GM18519 (cell line): ENCODE data around the gene KLK4.

ENCODE experiments used
- ATAC-seq: cut with Tn5 transposase; IDR thresholded peaks from one replicate; pipeline ENCODE4 v1.9.1; 2021; ENCODE audit warnings: mild to moderate bottlenecking, moderate library complexity; ENCODE audit not compliant: unreplicated experiment, low FRiP score

KLK4 gene, protein sequence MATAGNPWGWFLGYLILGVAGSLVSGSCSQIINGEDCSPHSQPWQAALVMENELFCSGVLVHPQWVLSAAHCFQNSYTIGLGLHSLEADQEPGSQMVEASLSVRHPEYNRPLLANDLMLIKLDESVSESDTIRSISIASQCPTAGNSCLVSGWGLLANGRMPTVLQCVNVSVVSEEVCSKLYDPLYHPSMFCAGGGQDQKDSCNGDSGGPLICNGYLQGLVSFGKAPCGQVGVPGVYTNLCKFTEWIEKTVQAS

GRCh38 chr19:50911206-50912101, at the start of gene KLK4:
TSS of gene KLK4 (minus strand) at chr19:50911395. CDS start at chr19:50910738, 657 bp downstream.
- no peak for ATAC-seq

DNA sequence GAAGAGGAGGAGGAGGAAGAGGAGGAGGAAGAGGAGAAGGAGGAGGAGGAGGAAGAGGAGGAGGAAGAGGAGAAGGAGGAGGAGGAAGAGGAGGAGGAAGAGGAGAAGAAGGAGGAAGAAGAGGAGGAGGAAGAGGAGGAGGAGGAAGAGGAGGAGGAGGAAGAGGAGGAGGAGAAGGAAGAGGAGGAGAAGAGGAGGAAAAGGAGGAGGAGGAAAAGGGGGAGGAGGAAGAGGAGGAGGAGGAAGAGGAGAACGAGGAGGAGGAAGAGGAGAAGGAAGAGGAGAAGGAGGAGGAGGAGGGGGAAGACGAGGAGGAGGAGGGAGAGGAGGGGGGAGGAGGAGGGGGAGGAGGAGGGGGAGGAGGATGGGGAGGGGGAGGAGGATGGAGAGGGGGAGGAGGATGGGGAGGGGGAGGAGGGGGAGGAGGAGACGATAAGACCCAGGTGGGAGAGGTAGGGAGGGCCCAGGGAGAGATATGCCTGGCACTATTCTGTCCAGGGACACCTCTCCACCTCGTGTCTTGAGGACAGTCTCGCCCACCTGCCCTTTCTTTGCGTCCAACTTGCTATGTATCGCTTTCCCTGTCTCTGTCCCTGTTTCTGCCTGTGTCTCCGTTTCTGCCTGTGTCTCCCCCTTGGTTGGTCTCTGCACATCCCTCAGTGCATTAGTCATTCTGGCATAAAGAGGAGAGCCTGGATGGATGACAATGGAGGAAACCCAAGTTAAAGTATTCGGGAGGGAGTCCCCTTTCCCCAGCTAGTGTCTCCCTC, 48.7 kb upstream of the KLK4 start:
- ATAC-seq: no peak

DNA sequence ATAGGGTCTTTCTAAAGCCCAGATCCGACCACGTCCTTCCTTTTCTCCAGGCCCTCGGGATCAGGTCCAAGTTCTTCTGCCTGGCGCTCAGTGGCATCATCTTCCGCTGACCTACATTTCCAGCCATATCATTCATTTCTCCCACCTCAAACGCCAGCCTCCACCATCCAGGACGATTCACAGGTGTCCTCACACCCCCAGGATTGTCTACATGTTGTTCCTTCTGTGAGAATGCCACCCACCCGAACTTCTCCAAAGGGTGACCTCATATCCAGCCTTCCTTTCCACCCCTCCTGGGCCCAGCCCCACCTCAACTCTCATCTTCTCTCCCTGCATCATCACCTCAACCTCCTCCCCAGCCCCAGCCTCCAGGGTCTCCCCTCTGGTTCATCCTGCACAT, 46.4 kb upstream of the KLK4 start:
- ATAC-seq: no peak

DNA sequence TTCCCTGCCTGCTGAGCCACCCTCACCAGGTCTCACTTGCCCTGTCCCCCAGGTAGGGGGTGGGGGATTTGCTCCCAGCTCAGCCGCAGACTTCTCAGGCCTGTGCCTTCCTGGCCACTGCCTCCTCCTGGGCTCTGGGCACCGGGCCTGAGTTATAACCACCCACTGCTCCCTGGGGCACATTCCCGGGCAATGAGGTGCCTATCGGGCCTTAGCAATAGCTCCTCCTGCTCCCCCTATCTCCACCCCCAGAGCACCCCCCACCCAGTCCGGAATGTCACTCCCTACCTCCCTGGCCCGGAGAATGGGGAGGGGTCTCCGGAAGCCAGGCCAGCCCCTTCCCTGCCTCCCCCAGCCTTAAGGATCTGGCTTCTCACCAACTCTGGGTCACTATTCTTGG, 41.7 kb upstream of the KLK4 start, which contains the start of gene KLK5:
KLK5 (minus strand) TSS at position 129 of the 400 bp plus-strand sequence. CDS start 381 bp downstream, outside the sequence.
- ATAC-seq: no peak

DNA sequence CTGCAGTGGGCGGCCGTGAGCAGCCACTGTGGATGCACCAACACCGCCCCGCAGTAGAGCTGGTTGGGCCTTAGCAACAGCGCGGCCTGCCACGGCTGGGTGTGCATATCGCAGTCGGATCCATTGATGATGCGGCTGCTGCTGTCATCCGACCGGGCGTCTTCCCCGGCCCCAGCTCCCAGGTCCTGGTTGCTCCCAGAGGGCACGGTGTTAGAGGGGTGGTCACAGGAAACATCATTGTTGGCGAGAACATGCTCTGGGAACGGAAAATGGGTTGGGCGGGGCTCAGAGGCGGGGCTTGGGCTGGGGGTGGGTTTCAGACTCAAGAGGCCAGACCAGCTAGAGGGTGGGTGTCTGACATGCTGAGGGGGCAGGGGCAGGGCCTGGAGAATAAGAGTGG, 38.7 kb upstream of the KLK4 start:
- ATAC-seq: no peak

DNA sequence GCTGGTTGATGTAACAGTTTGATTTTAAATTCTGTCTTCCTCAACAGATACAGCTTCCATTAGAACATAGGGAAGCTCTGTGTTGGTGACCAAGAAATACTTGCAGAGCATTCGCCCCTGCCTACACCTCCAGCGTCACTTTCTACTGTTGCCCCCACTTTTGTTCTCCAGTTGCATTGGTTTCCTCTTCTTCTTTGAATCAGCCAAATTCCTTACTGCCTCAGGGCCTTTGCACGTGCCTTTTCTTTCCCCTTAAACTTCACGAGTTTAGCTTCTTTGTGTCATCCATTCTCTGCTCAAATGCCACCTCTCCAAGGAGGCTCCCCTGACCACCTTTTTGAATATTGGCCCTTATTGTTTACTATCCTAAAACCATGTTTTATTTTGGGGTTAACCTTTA, 35.9 kb upstream of the KLK4 start:
- no peak for ATAC-seq

DNA sequence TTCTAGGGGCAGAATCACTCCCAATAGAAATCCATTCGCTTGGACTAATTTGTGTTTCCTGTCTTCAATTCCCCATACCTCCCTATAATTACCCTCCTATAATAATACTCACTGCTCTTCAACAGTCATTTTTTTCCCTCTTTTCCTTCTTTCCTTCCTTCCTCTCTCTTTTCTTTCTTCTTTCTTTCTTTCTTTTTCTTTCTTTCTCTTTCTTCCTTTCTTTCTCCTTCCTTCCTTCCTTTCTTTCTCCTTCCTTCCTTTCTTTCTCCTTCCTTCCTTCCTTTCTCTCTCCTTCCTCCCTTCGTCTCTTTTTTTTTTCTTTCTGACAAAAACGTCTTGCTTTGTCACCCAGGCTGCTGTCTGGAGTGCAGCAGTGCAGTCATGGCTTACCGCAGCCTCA, 33.6 kb upstream of the KLK4 start:
- no peak for ATAC-seq

GRCh38 chr19:50943074-50943828, 32.1 kb upstream of the KLK4 start:
- ATAC-seq: no peak

GRCh38 chr19:50939596-50939995, 28.4 kb upstream of the KLK4 start:
- no peak for ATAC-seq

- no peak for ATAC-seq
Measured at GRCh38 chr19:50933640-50934039, 22.4 kb upstream of the KLK4 start.

GRCh38 chr19:50932690-50933083, 21.5 kb upstream of the KLK4 start:
- ATAC-seq: no peak

GRCh38 chr19:50932018-50932689, 21.0 kb upstream of the KLK4 start:
- ATAC-seq: no peak

- ATAC-seq: no peak
Measured at GRCh38 chr19:50931023-50931422, 19.8 kb upstream of the KLK4 start.

DNA sequence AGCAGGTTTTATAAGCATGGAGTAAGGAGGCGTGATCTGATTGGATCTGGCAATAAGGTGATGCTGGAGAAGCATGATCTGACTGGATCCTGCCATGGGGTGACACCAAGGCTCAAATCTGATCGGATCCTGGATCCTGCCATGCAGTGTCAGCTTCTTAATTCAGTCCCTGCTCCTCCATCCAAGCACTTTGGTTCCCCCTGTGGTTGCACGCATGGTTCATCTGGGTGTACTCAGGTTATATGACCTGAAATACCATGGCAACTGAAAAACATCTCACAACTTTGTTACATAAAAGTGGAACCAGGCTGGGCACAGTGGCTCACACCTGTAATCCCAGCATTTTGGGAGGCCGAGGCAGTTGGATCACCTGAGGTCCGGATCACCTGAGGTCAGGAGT, 17.6 kb upstream of the KLK4 start:
- no peak for ATAC-seq

- ATAC-seq: no peak
Measured at GRCh38 chr19:50926144-50926543, 14.9 kb upstream of the KLK4 start.

GRCh38 chr19:50925734-50926133, 14.5 kb upstream of the KLK4 start:
- no peak for ATAC-seq

GRCh38 chr19:50924586-50924985, 13.4 kb upstream of the KLK4 start:
- ATAC-seq: no peak

DNA sequence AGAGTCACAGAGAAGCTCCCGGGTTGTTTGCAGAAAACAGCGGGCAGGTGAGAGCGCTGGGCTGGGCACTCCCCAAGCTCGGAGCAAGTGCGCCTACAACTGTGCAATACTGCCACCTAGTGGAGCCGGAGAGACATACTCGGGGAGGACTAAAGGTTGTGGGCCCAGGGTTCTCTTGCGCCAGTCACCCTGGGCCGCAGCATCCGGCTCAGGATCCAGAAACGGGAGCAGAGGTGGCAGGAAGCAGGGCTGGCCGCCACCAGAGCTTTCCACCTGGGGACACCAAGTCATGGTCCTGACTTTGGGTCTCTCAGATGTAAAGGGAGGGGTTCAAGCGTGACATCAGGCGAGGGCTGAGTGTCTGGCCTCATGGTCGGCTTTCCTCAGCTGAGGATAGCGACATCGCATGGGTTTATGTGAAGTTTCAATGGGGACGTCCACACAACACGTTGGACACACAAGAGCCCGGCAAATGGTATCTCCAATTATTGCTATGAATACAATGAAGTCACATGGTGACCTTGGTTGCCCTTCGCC, 11.2 kb upstream of the KLK4 start:
- no peak for ATAC-seq
